ENCODE results near the gene GRM1.

The GRM1 gene

GRCh38 chr6:146284311-146284710, 255.4 kb downstream of the GRM1 start:
- TF ChIP-seq CTCF (conservative IDR thresholded peaks at IDR 0.05), result no peak
- H3K27ac ChIP-seq, result no peak overlapping the region

GRCh38 chr6:146286961-146287360, 258.1 kb downstream of the GRM1 start:
- no peak for TF ChIP-seq CTCF (conservative IDR thresholded peaks at IDR 0.05)
- no peak overlapping the region for H3K27ac ChIP-seq

GRCh38 chr6:146287691-146288369, 259.0 kb downstream of the GRM1 start:
- TF ChIP-seq CTCF (conservative IDR thresholded peaks at IDR 0.05), result no peak
- no peak overlapping the region for H3K27ac ChIP-seq

GRCh38 chr6:146289816-146290588, 261.1 kb downstream of the GRM1 start:
- H3K27ac ChIP-seq, result no peak overlapping the region
- TF ChIP-seq CTCF (conservative IDR thresholded peaks at IDR 0.05), result no peak

- H3K27ac ChIP-seq, result no peak overlapping the region
- TF ChIP-seq CTCF (conservative IDR thresholded peaks at IDR 0.05), result no peak
Observed at GRCh38 chr6:146290589-146290901, 261.7 kb downstream of the GRM1 start.

GRCh38 chr6:146292506-146292905, 263.6 kb downstream of the GRM1 start:
- no peak for TF ChIP-seq CTCF (conservative IDR thresholded peaks at IDR 0.05)
- H3K27ac ChIP-seq, result no peak overlapping the region

GRCh38 chr6:146295695-146296094, 266.8 kb downstream of the GRM1 start:
- no peak overlapping the region for H3K27ac ChIP-seq
- TF ChIP-seq CTCF (conservative IDR thresholded peaks at IDR 0.05), result no peak
